Activated effector memory CD4-positive, alpha-beta T cell treated with Interleukin-2 at 50 U/mL for 16 hours (primary cell): ENCODE measurements around the gene VEGFB.
"Not testable (repeated sequence)": the region's sequence is repeated elsewhere in the genome, so short reads cannot be mapped to it uniquely, and the experiment has no call there.

Source experiments
- DNase-seq: peaks from one replicate; pipeline ENCODE4 v3.0.0-alpha.2; 2020

The VEGFB gene

DNA sequence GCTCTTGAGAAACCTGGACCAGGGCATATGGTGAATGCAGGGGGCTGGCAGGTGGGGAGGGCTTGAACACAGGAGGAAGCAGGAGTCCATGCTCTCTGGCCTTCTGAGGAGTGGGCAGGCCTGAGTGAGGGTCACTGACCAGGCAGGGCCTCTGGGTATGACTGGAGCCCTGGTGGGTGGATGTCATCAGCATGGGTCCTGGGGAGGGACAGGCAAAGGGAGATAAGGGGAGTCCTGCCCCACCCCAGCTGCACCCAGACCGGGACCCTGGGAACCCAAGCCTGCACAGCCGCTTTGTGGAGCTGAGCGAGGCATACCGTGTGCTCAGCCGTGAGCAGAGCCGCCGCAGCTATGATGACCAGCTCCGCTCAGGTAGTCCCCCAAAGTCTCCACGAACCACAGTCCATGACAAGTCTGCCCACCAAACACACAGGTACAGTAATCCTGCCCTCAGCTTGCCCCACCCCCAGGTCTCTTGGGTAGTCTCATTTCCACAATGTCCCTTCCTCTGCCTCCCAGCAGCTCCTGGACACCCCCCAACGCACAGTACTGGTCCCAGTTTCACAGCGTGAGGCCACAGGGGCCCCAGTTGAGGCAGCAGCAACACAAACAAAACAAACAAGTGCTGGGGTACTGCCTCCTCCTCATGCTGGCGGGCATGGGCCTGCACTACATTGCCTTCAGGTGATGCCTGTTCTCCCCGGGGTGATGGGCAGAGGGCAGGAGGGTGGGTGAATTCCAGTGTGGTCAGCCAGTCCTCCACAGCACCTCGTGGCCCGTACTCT, 2.0 kb upstream of the VEGFB start:
- no peak for DNase-seq

GRCh38 chr11:64232967-64233315, 1.4 kb upstream of the VEGFB start:
- DNase-seq: no peak

DNA sequence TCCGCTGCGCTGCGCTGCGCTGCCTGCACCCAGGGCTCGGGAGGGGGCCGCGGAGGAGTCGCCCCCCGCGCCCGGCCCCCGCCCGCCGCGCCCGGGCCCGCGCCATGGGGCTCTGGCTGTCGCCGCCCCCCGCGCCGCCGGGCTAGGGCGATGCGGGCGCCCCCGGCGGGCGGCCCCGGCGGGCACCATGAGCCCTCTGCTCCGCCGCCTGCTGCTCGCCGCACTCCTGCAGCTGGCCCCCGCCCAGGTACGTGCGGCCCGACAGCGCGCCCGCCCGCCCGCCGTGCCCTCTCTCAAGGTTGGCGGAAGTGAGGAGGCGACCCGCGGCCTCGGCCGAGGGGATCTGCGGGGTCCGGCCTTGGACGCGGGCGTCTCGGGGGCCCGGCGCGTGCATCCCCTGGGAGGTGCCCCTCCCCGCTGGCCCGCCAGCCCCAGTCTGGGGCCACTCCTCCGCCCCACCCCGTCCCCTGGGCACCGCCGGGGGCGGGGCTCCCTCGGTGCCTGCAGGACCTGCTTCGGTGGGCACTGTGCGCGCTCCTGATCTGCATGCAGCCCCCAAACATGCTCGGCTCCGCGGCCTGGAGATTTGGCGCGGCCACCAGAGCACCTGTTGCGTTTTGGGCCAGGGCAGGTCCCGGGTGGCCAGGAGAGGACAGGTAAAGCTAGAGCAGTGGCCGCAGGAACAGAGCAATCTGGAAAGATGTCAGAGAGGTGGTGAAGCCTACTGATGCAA, 429 bp downstream of the VEGFB start:
- DNase-seq: peak; percentile 44

- DNase-seq: no peak
Measured at GRCh38 chr11:64235437-64236161, 1.2 kb downstream of the VEGFB start.

GRCh38 chr11:64237484-64237951, 3.1 kb downstream of the VEGFB start:
- no peak for DNase-seq

DNA sequence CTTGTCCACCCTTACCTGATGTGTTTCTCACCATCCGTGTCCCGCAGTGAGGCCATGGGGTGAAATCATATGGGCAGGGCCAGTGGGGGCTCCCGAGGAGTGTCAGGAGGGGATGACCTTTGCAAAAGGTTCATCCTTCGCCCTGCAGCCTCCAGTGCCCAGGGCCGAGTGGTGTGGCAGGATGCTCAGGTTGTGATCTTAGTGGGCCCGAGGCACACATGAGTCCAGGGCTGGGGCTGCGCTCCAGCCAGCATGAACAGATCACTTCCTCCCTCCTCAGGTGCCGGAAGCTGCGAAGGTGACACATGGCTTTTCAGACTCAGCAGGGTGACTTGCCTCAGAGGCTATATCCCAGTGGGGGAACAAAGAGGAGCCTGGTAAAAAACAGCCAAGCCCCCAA, 3.7 kb downstream of the VEGFB start:
- DNase-seq: no peak

DNA sequence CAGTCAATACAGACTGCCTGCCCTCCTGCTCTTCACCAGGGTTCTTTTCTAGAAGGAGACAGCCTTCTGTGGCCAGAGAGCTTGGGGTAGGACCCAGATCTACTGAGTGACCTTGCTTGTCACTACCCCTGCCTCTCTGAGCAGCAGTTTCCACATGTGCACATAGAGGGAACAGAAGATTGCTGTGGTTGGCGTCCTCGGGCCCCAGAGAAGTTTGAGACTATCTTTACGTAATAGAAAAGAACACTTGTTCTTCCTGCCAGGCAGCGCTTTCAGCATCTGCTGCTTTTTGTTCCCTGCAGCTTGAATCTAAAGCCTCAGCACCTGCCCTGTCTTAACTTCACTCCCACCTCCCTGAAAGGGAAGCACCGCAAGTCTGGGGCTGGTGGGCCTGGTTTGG, 4.6 kb downstream of the VEGFB start:
- DNase-seq: no peak

- no peak for DNase-seq
Measured at GRCh38 chr11:64239662-64240434, 5.5 kb downstream of the VEGFB start.

- DNase-seq: peak; percentile 96
Measured at GRCh38 chr11:64240435-64241240, 6.3 kb downstream of the VEGFB start, which contains the start of gene FKBP2. FKBP2 (plus strand) TSS chr11:64241095; CDS start chr11:64242388, 1,293 bp downstream.

DNA sequence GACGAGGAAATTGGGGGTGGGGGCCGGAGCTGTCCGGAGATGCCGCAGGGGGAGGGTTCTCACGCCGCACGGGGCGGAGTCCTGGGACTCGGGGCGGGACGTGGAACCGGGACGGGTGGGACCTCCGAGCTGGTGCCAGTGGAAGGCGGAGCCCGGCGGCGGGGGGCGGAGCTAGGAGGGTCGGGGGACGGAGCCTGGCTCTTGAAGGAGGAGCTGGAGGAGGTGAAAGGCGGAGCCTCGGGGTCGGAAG, 6.8 kb downstream of the VEGFB start:
- peak; percentile 99 for DNase-seq

DNA sequence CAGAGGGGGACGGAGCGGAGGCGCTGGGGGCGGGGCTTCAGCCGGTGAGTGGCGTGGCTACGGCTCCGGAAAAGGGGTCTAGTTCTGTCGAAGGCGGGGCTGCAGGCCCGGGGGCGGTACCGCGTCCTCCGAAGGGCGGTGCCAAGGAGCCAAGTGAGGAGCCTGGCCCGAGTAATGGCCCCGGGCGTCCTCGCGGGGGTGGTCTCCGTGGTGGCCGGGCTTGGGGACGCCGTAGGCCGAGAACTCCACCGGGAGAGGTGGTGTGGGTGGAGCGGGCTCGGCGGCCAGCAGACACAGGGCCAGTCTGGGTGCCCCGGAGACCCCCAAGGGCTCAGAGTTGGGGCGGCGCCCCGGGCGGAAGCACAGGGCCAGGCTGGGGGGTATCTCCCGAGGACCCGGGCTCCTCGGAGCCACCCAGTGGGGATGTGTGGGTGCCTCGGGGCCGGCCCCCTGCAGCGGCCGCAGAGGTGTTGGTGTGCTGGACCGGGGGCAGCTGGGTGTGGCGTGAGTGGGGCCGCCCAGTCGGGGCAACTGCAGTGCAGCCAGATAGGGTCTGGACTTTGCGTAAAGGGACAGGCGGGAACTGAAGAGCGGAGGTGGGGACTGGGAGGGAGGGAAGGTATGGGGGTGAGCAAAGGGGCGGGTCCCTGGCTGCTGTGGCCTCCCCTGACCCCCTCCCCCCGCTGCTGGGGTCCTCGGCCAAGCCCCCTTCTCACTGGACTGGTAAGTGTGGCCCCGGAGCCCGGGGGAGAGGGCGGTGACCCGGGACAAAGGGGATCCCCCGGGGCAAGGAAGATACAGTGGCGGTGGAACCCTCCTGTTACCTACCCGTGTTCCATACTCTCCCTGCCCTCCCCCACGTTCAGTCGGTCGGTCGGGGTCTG, 7.3 kb downstream of the VEGFB start:
- no peak for DNase-seq

DNA sequence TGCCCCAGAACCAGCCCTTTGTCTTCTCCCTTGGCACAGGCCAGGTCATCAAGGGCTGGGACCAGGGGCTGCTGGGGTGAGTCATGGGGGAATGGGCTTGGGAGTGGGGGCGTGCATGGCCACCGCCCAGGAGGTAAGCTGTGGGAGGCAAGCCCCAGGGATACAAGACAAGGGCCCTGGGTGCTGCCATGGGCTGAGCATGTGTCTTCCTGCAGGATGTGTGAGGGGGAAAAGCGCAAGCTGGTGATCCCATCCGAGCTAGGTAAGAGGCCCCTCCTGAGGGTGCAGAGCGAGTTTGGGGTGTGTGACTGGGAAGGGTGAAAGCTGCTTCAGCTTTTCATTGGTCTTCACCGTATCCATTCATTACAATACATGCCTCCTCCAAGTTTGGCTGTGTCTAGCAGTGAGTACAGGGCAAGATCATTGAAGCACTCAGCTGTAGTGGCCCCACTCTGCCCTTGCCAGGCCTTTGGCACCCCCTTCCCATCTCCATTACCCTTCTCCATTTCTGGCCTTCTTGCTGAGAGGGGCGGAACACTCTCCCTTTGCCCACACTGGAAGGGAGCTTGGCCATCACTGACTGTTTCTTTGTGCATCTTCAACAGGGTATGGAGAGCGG, 9.0 kb downstream of the VEGFB start:
- DNase-seq: no peak

DNA sequence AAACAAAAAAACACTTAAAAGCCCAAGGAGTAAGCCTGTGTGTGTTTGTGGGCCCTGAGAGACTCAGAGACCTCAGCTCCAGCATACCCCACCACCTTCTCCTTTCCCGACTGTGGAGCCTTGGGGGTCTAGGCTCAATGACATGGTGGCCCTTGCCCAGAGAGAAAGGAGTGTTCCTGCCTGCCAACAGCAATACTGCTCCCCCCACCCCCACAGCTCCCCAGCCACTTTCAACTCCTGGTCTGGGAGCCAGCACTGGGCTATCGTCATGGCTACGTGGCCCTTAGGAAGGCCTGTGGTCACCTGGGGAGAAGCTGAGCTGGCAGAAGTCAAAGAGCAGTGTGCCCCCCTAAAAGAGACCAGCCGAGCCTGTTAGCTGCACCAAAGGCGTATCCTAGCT, 9.7 kb downstream of the VEGFB start:
- DNase-seq: no peak

- DNase-seq: no peak
Measured at GRCh38 chr11:64244966-64245365, 10.6 kb downstream of the VEGFB start.

GRCh38 chr11:64245401-64245796, 11.0 kb downstream of the VEGFB start:
- DNase-seq: peak; percentile 50

DNA sequence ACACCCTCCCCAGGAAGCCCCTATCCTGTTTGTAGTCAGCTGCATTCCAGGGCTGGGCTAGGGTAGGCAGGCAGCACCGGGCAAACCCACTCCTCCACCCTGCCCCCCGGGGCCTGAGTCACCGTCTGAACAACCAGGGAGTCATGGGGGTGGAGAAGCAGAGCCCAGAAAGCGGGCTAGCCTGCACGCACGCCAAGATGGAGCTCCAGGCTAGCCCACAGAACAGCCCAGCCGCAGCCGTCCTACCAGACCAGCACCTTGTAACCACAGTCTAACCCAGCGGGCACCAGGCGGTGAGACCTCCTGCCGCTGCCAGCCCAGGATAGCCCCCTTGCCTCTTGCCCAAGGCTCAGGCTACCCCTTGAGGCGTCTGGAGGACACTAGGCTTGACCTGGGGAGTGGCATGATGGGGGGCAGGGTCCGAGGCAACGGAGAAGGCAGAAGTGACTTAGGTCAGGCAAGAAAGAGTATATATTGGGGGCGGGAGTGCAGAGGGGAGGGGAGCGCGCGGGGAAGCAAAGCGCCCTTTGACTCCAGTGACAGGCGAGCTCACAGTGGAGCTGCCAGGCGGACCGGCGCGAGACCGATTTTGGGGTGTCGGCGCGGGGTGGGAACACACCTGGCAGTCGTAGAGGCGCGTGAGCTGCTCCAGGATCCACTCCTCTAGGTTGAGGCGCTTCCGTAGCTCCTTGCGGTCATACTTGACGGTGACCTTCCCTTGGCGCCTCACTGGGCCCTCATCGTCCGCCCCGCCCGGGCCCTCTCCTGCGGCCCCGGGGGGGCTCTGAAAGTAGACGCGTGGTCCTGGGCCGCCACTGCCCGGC, 11.6 kb downstream of the VEGFB start:
- peak; percentile 69 for DNase-seq

GRCh38 chr11:64246621-64246870, 12.2 kb downstream of the VEGFB start:
- DNase-seq: not testable (repeated sequence)

DNA sequence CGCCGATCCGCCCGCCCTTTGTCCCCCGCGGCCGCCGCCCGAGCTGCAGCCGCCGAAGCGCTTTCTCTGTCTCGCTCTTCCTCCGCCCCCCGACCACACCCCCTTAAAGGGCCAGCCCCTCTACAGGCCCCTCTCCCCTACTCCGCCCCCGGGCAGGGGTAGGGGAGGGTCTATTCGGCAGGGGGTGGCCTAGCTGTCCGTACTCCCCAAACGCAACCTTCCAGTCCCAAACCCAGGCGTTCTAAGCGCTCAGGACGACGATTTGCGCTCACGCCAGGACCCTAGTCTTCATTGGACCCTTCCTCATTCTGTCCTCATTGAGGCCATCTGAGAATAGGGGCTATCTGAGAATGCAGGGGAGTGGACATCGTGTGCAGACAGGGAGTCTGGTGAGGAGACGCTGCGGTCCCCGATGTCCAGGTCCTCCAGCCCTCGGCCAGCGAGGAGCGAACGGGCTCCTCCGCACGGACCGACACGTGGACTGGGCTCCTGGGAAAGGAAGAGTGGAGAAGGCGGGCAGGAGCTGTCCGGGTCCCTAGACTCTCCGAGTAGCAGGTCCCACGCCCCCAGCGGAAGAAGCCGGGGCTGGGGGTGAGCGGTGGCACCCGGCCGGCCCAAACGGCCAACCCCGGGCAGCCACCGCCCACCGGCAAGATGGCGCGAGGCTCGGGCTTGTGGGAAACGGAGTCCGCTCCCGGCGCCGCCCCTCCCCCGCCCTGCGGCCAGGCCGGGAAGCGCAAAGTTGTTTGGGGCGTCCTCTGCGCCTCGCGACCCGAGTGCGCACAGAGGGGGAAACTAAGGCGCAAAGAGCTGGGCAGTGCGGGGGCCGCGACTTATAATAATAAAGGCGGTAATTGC, 12.7 kb downstream of the VEGFB start, which contains the start of gene PPP1R14B:
PPP1R14B (minus strand) TSS at position 73 of the 858 bp plus-strand sequence. CDS start 270 bp downstream, outside the sequence.
- peak; percentile 72 for DNase-seq
